Measurements from ENCODE around the gene RELT.

The RELT gene

GRCh38 chr11:73393479-73394415 is 17.5 kb downstream of the RELT start:
- DNase-seq = peak; percentile 9

GRCh38 chr11:73394416-73395296 is 18.5 kb downstream of the RELT start:
- no peak for DNase-seq

- DNase-seq = no peak
Measured at GRCh38 chr11:73395297-73396208, 19.4 kb downstream of the RELT start.

- no peak for DNase-seq
Measured at GRCh38 chr11:73396251-73396930, 20.2 kb downstream of the RELT start.

- no peak for DNase-seq
Measured at GRCh38 chr11:73396985-73397384, 20.8 kb downstream of the RELT start.

GRCh38 chr11:73397468-73398131 is 21.4 kb downstream of the RELT start:
- no peak for DNase-seq

- DNase-seq = no peak
Measured at GRCh38 chr11:73398132-73398526, 21.9 kb downstream of the RELT start.

- DNase-seq = no peak
Measured at GRCh38 chr11:73398721-73399120, 22.5 kb downstream of the RELT start.

- DNase-seq = no peak
Measured at GRCh38 chr11:73399159-73399590, 23.0 kb downstream of the RELT start.

GRCh38 chr11:73399636-73400035 is 23.4 kb downstream of the RELT start:
- no peak for DNase-seq

GRCh38 chr11:73400293-73400692 is 24.1 kb downstream of the RELT start:
- no peak for DNase-seq

- no peak for DNase-seq
Measured at GRCh38 chr11:73401217-73401923, 25.2 kb downstream of the RELT start.

GRCh38 chr11:73401924-73402833 is 26.0 kb downstream of the RELT start:
- DNase-seq = no peak

GRCh38 chr11:73402834-73403185 is 26.6 kb downstream of the RELT start:
- DNase-seq = no peak

- DNase-seq = no peak
Measured at GRCh38 chr11:73403541-73403940, 27.3 kb downstream of the RELT start.

GRCh38 chr11:73404048-73404447 is 27.8 kb downstream of the RELT start:
- peak; percentile 5 for DNase-seq

GRCh38 chr11:73404506-73405145 is 28.4 kb downstream of the RELT start:
- DNase-seq = no peak

GRCh38 chr11:73405146-73405510 is 28.9 kb downstream of the RELT start:
- DNase-seq = no peak

GRCh38 chr11:73406131-73406530 is 29.9 kb downstream of the RELT start:
- DNase-seq = no peak

Data from NCI-H1694 treated with DMSO at 0.1 percent for 48 hours (cell line).